Heart left ventricle (tissue), 16 donors: ENCODE measurements around the gene SLC22A6. TPM values are rescaled to one million over a fixed set of nuclear protein-coding genes. Genes with fewer than 3 reads are reported as not detected.
"Not testable (repeated sequence)": the region's sequence is repeated elsewhere in the genome, so short reads cannot be mapped to it uniquely, and the experiment has no call there.

Experiments used
- ATAC-seq, 4 donors: fragments of 200-7000 bp; cut with Tn5 transposase; one replicate each; pipeline ENCODE4 v1.9.1; 2020 to 2022; ENCODE audit warnings: moderate library complexity in 4 of 4, mild to moderate bottlenecking in 3 of 4, moderate number of reproducible peaks in 1 of 4
- DNase-seq, 5 donors: peaks; one replicate each; pipeline ENCODE4 v3.0.0-alpha.2; 2020
- H3K27ac ChIP-seq, 12 donors: fragments of 200-600 bp; sonication (generic) in 4 of 12; one replicate each; pipeline versions ENCODE4 v1.5.0 to v1.8.0; 2016 to 2022; ENCODE audit warnings: mild to moderate bottlenecking in 2 of 12
- H3K27me3 ChIP-seq, 9 donors: fragments of 200-600 bp; sonication (generic) in 2 of 9; one replicate each; pipeline versions ENCODE4 v1.5.1 to v1.8.0; 2016 to 2022; ENCODE audit warnings: mild to moderate bottlenecking in 3 of 9
- H3K36me3 ChIP-seq, 9 donors: fragments of 200-600 bp; sonication (generic) in 2 of 9; one replicate each; pipeline versions ENCODE4 v1.5.0 to v1.8.0; 2018 to 2022; ENCODE audit warnings: mild to moderate bottlenecking in 2 of 9
- H3K4me1 ChIP-seq, 12 donors: fragments of 200-600 bp; sonication (generic) in 4 of 12; one replicate each; pipeline versions ENCODE4 v1.5.0 to v1.8.0; 2016 to 2022; ENCODE audit warnings: mild to moderate bottlenecking in 3 of 12
- H3K4me3 ChIP-seq, 12 donors: fragments of 200-600 bp; sonication (generic) in 4 of 12; one replicate each; pipeline versions ENCODE4 v1.5.0 to v1.8.0; 2017 to 2022; ENCODE audit warnings: mild to moderate bottlenecking in 9 of 12, moderate library complexity in 4 of 12
- H3K9me3 ChIP-seq, 12 donors: fragments of 200-600 bp; sonication (generic) in 4 of 12; one replicate each; pipeline versions ENCODE4 v1.5.0 to v1.8.0; 2016 to 2022; ENCODE audit warnings: mild to moderate bottlenecking in 1 of 12
- CTCF ChIP-seq, 12 donors: fragments of 200-600 bp; sonication (generic) in 4 of 12; IDR thresholded peaks; one replicate each; pipeline versions ENCODE4 v1.5.0 to v1.8.0; 2018 to 2022; ENCODE audit warnings: antibody characterized with exemption in 12 of 12, mild to moderate bottlenecking in 5 of 12
- POLR2A ChIP-seq, 2 donors: fragments of 450-650 bp; IDR thresholded peaks; one replicate each; pipeline ENCODE4 v1.6.1; 2017; ENCODE audit warnings: antibody characterized with exemption in 2 of 2, mild to moderate bottlenecking in 2 of 2, moderate library complexity in 2 of 2
- WGBS, 4 donors: extraction: QIAGEN DNeasy Blood & Tissue Kit in 2 of 4; methylation state at CpG; one replicate each; pipeline versions ENCODE4 v1.1.5 to v1.1.7; 2013 to 2018; 5-methylcytosine and 5-hydroxymethylcytosine counted together
- intact Hi-C, 10 donors: fragments of 100-400 bp; cut with DNase I; formaldehyde crosslinking; loops; one replicate each; pipeline versions ENCODE4 v1.11.1 to v1.14.2; 2022
- polyA plus RNA-seq, 2 donors: library from polyadenylated mRNA; stranded (reverse); fragments of 200-250 nt; gene quantifications; one replicate each; pipeline ENCODE4 v1.2.3, GENCODE V29; 2013
- total RNA-seq, 9 donors: library from RNA; depleted of rRNA in 2 of 9; stranded (reverse); fragments of >200 nt in 2 of 9; fragmentation: NEBNext Ultra II Directional in 3 of 9; extraction: Animal tissue kit (Norgen Biotek cat#: 25700) in 3 of 9; gene quantifications; one replicate each; pipeline versions ENCODE4 v1.1.0 to v1.2.4, GENCODE V29; 2016 to 2023
- donor health status: ischemic (EF 13 %, LVEDD 7.1; RV severe dilation, severe dysfunction).
- donor health status: healthy with polysubstance abuse.
- donor health status: DM: no; HTN: yes; CAD: no.
- donor health status: DM: no; HTN: no; CAD: no.
- donor health status: ischemic (EF 25% LVEDD 6.9; RV normal size, moderate dysfunction).
- donor health status: ischemic (EF 25% LVEDD 5.7; RV mildly dilated, moderate dysfunction).
- donor health status: healthy.
- donor health status: DM: yes; HTN: yes; CAD: no.
- donor health status: ischemic (EF 35%, LVEDD 5.7; RV mildly dilated, moderate dysfunction).
- donor health status: nonischemic (EF 11% LVEDD 7.7; RV severe dilation, severe dysfunction).
- donor health status: DM: yes; HTN: yes; CAD: no.
- donor health status: PGD.
- donor health status: ischemic (EF 29% LVEDD 5.4; RV normal size, mild dysfunction).
- donor health status: nonischemic (EF 23%, LVEDD 6.1; RV moderate dilation, normal function).

The SLC22A6 gene
- total and polyA plus RNA-seq, 11 donors = not detected

- Histone ChIP-seq H3K9me3 (no peaks in the 10 kb centered on the region), H3K4me1 (peaks cover 0 to 13% (median 5%) of the 10 kb centered on the region in 12 donors), H3K36me3 (no peaks in the 10 kb centered on the region), H3K27me3 (no peaks in the 10 kb centered on the region), H3K27ac (no peak overlapping the region), H3K4me3 (no peak overlapping the region)
- ATAC-seq (no peak), DNase-seq (no peak)
- no peak for TF ChIP-seq CTCF (IDR thresholded peaks at IDR 0.05)
- TF ChIP-seq POLR2A (IDR thresholded peaks at IDR 0.05) = no peak
- 92 to 100% (median 95%) methylated on average over 2 of the region's 2 CpGs for WGBS, 4 donors
- intact Hi-C loops = no loop called here
Measured at GRCh38 chr11:62957147-62957546, 27.6 kb downstream of the SLC22A6 start.

GRCh38 chr11:62954478-62954877 is 30.3 kb downstream of the SLC22A6 start:
- DNase-seq (no peak), ATAC-seq (no peak)
- Histone ChIP-seq H3K36me3 (no peaks in the 10 kb centered on the region), H3K9me3 (no peaks in the 10 kb centered on the region), H3K27ac (no peak overlapping the region), H3K27me3 (no peaks in the 10 kb centered on the region), H3K4me3 (no peak overlapping the region), H3K4me1 (peaks cover 0 to 9% (median 5%) of the 10 kb centered on the region in 12 donors)
- WGBS, 4 donors = 75 to 81% (median 76%) methylated on average over 5 of the region's 5 CpGs
- TF ChIP-seq CTCF (IDR thresholded peaks at IDR 0.05) (no peak), POLR2A (IDR thresholded peaks at IDR 0.05) (no peak)
- intact Hi-C loops = no loop called here

- H3K4me1 ChIP-seq = peaks cover 0 to 4% (median 0%) of the 10 kb centered on the region in 12 donors
- H3K9me3 ChIP-seq = no peaks in the 10 kb centered on the region
- 69 to 79% (median 75%) methylated on average over 4 of the region's 4 CpGs for WGBS, 4 donors
- TF ChIP-seq CTCF (IDR thresholded peaks at IDR 0.05) (no peak), POLR2A (IDR thresholded peaks at IDR 0.05) (no peak)
- intact Hi-C loops = no loop called here
- DNase-seq (no peak), ATAC-seq (no peak)
- H3K27me3 ChIP-seq = no peaks in the 10 kb centered on the region
- no peak overlapping the region for H3K27ac ChIP-seq
- H3K36me3 ChIP-seq = no peaks in the 10 kb centered on the region
- no peak overlapping the region for H3K4me3 ChIP-seq
Measured at GRCh38 chr11:62953811-62954210, 31.0 kb downstream of the SLC22A6 start.

GRCh38 chr11:62948765-62949320 is 35.9 kb downstream of the SLC22A6 start:
- WGBS, 4 donors = 76 to 86% (median 84%) methylated on average over 6 to 7 of the region's 7 CpGs

GRCh38 chr11:62945538-62945937 is 39.2 kb downstream of the SLC22A6 start:
- ATAC-seq, DNase-seq, H3K36me3 ChIP-seq, H3K4me1 ChIP-seq, H3K9me3 ChIP-seq, H3K27ac ChIP-seq, intact Hi-C loops, H3K4me3 ChIP-seq, H3K27me3 ChIP-seq: not testable (repeated sequence)
- WGBS, 4 donors = 95 to 98% (median 96%) methylated on average over 10 of the region's 10 CpGs

More at GRCh38 chr11:62948765-62949320, 35.9 kb downstream of the SLC22A6 start:
- Histone ChIP-seq H3K27me3 (no peaks in the 10 kb centered on the region), H3K9me3 (peaks cover 0 to 6% (median 0%) of the 10 kb centered on the region in 12 donors), H3K4me1 (no peaks in the 10 kb centered on the region), H3K27ac (no peak overlapping the region), H3K4me3 (no peak overlapping the region), H3K36me3 (no peaks in the 10 kb centered on the region)
- ATAC-seq (no peak), DNase-seq (no peak)
- intact Hi-C loops = no loop called here
- TF ChIP-seq POLR2A (IDR thresholded peaks at IDR 0.05) = no peak
- TF ChIP-seq CTCF (IDR thresholded peaks at IDR 0.05) = no peak

GRCh38 chr11:62937528-62937927 is 47.2 kb downstream of the SLC22A6 start:
- H3K4me3 ChIP-seq, H3K4me1 ChIP-seq, ATAC-seq, H3K27ac ChIP-seq, DNase-seq, H3K27me3 ChIP-seq, H3K36me3 ChIP-seq, intact Hi-C loops, H3K9me3 ChIP-seq: not testable (repeated sequence)
- WGBS, 4 donors = 83 to 90% (median 87%) methylated on average over 2 of the region's 2 CpGs
